ENCODE results near the gene MACROD2. TPM values are rescaled to one million over a fixed set of nuclear protein-coding genes. Genes with fewer than 3 reads are reported as not detected.

Gene MACROD2
- total and polyA plus RNA-seq, 9 donors: 3.7 to 25.5 (median 7.8) TPM

- no peak overlapping the region for H3K27ac ChIP-seq
- intact Hi-C loops (cut with DNase I): no loop called here
- no peak for DNase-seq
- no peaks in the 10 kb centered on the region for H3K36me3 ChIP-seq
- TF ChIP-seq CTCF (IDR thresholded peaks at IDR 0.05) (no peak), EP300 (IDR thresholded peaks at IDR 0.05) (no peak), POLR2A (IDR thresholded peaks at IDR 0.05) (no peak)
- H3K9me3 ChIP-seq: no peaks in the 10 kb centered on the region
- WGBS, 3 donors: 95 to 100% (median 96%) methylated on average over 1 of the region's 1 CpG
- H3K4me3 ChIP-seq: no peak overlapping the region
- no peaks in the 10 kb centered on the region for H3K4me1 ChIP-seq (ENCODE audit: insufficient read depth)
- H3K27me3 ChIP-seq: no peaks in the 10 kb centered on the region
Measured at GRCh38 chr20:15113144-15113773, 1117.9 kb downstream of the MACROD2 start.

DNA sequence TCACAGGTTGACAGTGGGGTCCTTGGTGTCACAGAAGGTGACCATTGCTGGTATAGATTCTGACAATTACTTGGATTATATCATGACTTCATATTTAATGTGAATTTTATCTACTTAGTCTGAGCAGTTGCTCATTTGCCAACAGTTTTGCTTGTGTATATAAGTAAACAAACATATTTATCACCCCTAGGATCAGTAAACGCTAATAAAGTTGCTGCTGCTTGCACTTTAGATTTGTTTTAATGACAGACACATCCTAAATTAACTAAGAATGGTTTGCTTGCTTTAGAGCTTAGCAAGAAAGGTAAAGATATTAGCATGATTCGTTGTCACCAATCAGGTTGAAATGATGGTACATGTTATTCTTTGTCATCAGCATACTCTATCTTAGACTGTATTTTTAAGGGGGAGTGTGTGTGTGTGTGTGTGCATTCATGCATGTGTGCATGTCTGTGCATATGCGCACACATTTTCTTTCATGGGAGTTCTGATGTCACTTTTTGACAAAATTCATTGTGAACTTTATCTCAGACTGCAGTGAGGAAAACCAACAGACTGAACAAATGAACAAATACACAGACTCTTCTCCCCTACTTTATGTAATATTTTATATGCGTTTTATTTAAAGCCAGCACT is 1124.7 kb downstream of the MACROD2 start:
- TF ChIP-seq POLR2A (IDR thresholded peaks at IDR 0.05): no peak
- TF ChIP-seq EP300 (IDR thresholded peaks at IDR 0.05): no peak
- TF ChIP-seq CTCF (IDR thresholded peaks at IDR 0.05): no peak
- Histone ChIP-seq H3K4me1 (ENCODE audit: insufficient read depth) (peaks cover 2% of the 10 kb centered on the region), H3K4me3 (no peak overlapping the region), H3K36me3 (no peaks in the 10 kb centered on the region), H3K9me3 (no peaks in the 10 kb centered on the region), H3K27me3 (no peaks in the 10 kb centered on the region), H3K27ac (no peak overlapping the region)
- DNase-seq: no peak
- intact Hi-C loops (cut with DNase I): no loop called here
- WGBS, 3 donors: 88 to 93% (median 88%) methylated on average over 4 of the region's 4 CpGs

GRCh38 chr20:15122613-15123012 is 1127.3 kb downstream of the MACROD2 start:
- TF ChIP-seq POLR2A (IDR thresholded peaks at IDR 0.05) (no peak), EP300 (IDR thresholded peaks at IDR 0.05) (no peak), CTCF (IDR thresholded peaks at IDR 0.05) (no peak)
- no peak overlapping the region for H3K27ac ChIP-seq
- no peak overlapping the region for H3K4me3 ChIP-seq
- intact Hi-C loops (cut with DNase I): no loop called here
- H3K4me1 ChIP-seq (ENCODE audit: insufficient read depth): peaks cover 2% of the 10 kb centered on the region
- DNase-seq: no peak
- H3K36me3 ChIP-seq: no peaks in the 10 kb centered on the region
- no peaks in the 10 kb centered on the region for H3K27me3 ChIP-seq
- 74 to 90% (median 83%) methylated on average over 1 of the region's 1 CpG for WGBS, 3 donors
- no peaks in the 10 kb centered on the region for H3K9me3 ChIP-seq

DNA sequence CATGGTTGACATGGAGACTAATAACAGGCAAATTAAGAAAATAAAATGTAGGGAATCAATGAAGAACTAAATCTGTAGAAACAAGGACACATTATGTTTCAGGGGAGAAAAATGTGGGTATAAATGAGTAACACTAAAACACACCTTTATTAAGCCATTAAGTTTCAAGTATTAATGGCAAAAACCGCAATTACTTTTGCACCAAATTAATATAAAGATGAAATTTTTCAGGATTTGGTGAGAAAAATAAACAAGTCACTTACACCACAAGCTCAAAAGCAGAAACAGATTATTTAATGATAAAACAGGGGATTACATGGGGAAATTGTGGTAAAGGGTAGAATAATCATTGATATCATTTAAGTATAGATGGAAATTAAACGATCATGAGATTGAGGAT is 1135.9 kb downstream of the MACROD2 start:
- Histone ChIP-seq H3K36me3 (no peaks in the 10 kb centered on the region), H3K27ac (no peak overlapping the region), H3K9me3 (no peaks in the 10 kb centered on the region), H3K4me1 (ENCODE audit: insufficient read depth) (no peaks in the 10 kb centered on the region), H3K4me3 (no peak overlapping the region), H3K27me3 (no peaks in the 10 kb centered on the region)
- TF ChIP-seq POLR2A (IDR thresholded peaks at IDR 0.05) (no peak), CTCF (IDR thresholded peaks at IDR 0.05) (no peak), EP300 (IDR thresholded peaks at IDR 0.05) (no peak)
- WGBS, 3 donors: 90 to 96% (median 93%) methylated on average over 2 of the region's 2 CpGs
- no peak for DNase-seq
- intact Hi-C loops (cut with DNase I): no loop called here

Data from ovary (tissue), 9 donors.